Gastrocnemius medialis (tissue), 4 donors: ENCODE results near the gene FBXO28.

ENCODE experiments used
- CTCF ChIP-seq, 5 experiments: fragments of 450-650 bp in 3 of 5; fragments of 200-600 bp in 2 of 5; sonication (generic) in 2 of 5; IDR thresholded peaks in 4 of 5; conservative IDR thresholded peaks in 1 of 5; 1 replicate in 4 of 5; 2 replicates in 1 of 5; pipeline ENCODE4 v1.5.1; 2016 to 2019; ENCODE audit warnings: antibody characterized with exemption in 5 of 5, mild to moderate bottlenecking in 3 of 5, moderate library complexity in 3 of 5
- POLR2A ChIP-seq, 2 donors: fragments of 450-650 bp; IDR thresholded peaks; one replicate each; pipeline ENCODE4 v1.6.1; 2017; ENCODE audit warnings: antibody characterized with exemption in 2 of 2, mild to moderate bottlenecking in 2 of 2, moderate library complexity in 2 of 2

DNA sequence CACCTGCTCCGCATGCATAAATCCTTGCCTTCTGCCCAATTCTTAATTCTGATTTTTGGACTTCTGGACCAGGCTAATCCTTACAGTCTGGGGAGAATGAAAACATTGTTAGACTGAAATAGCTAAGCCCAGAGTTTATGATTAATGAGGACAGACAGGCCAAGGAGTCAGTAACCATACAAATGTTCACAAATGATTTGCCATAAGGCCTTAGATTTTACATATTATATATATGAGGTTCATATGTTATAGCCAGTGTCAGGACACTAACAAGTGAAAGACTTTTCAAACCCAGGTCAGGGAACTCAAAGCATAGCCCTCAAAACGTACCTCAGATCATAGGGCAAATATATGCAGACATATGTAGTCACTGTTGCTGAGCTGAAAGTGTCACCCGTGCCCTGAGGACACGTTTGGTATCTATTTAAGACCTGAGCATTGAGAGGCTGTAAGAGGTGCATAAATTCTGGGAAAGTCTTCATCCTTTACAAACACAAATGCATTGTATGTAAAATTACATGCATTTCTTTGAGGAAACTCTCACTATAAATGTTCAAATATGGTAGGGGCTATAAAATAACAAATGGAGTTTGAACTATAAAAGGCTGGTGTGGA lies 45.3 kb upstream of the FBXO28 start:
- no peak for TF ChIP-seq CTCF (IDR thresholded peaks at IDR 0.05 in 4 of 5, conservative IDR thresholded peaks at IDR 0.05 in 1 of 5)
- no peak for TF ChIP-seq POLR2A (IDR thresholded peaks at IDR 0.05)
